ENCODE results near the gene SYF2. TPM values are rescaled to one million over a fixed set of nuclear protein-coding genes. Genes with fewer than 3 reads are reported as not detected.

Gene SYF2
- total RNA-seq, 1 experiment from 2014 or later = 30.2 TPM

DNA sequence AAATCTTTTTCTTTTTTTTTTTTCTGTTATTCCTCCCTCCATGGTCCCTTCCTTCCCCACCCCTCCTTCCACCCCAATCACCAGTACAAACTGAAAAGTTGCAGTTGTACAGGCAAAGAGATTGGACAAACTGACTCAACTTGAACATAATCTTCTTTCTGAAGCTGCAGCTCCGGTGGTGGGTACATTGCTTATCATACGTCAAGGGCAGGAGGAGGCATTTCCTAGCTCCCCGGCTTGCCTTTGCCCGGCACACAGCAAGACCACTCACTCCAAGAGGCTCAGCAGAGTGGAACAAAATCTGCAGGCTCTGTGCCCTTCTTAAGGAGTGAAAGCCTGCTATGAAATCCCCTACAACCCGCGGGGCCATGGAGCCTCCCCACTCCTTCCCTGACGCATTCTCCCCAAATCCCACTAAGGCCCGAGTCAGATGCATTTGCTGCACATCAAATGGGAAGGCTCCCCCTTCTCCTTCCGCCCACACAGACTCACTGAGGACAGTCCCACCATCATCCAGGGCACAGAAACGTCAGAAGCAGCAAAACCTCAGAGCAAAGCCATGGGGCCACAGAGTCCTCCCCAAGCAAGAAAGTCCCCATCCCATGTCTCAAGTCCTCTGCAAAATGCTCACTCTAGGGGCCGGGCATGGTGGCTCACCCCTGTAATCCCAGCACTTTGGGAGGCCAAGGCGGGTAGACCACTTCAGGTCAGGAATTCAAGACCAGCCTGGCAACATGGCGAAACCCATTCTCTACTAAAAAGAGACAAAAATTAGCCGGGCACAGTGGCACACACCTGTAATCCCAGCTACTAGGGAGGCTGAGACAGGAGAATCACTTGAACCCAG lies 45.9 kb downstream of the SYF2 start:
- no peak for DNase-seq (ENCODE audit: low spot score)
- TF ChIP-seq EZH2 (IDR thresholded peaks at IDR 0.05; ENCODE audit: borderline replicate concordance, low read depth, low read length, poor library complexity, severe bottlenecking) (no peak), CTCF (conservative IDR thresholded peaks at IDR 0.05; ENCODE audit: low read depth, low read length) (no peak)
- Histone ChIP-seq H3K36me3 (ENCODE audit: insufficient read depth, low read length, poor library complexity, severe bottlenecking) (no peaks in the 10 kb centered on the region), H3K4me3 (ENCODE audit: low read depth, low read length, poor library complexity, severe bottlenecking) (no peak overlapping the region), H3K27ac (ENCODE audit: low read depth, low read length, poor library complexity, severe bottlenecking) (no peak overlapping the region), H3K9me3 (ENCODE audit: low read depth, low read length, poor library complexity, severe bottlenecking) (no peaks in the 10 kb centered on the region), H3K4me1 (ENCODE audit: insufficient read depth, low read length, poor library complexity, severe bottlenecking) (no peaks in the 10 kb centered on the region), H3K27me3 (replicated peaks; ENCODE audit: insufficient read depth, low read depth, low read length, poor library complexity) (no peaks in the 10 kb centered on the region)
- POLR2A ChIA-PET (ENCODE audit: low non-redundant PET) = no interaction called here
- CTCF ChIA-PET = no interaction called here
- intact Hi-C loops (cut with micrococcal nuclease; ENCODE audit: unreplicated experiment) = no loop called here
- BruUV-seq (replicated peaks) = no TSS peak

DNA sequence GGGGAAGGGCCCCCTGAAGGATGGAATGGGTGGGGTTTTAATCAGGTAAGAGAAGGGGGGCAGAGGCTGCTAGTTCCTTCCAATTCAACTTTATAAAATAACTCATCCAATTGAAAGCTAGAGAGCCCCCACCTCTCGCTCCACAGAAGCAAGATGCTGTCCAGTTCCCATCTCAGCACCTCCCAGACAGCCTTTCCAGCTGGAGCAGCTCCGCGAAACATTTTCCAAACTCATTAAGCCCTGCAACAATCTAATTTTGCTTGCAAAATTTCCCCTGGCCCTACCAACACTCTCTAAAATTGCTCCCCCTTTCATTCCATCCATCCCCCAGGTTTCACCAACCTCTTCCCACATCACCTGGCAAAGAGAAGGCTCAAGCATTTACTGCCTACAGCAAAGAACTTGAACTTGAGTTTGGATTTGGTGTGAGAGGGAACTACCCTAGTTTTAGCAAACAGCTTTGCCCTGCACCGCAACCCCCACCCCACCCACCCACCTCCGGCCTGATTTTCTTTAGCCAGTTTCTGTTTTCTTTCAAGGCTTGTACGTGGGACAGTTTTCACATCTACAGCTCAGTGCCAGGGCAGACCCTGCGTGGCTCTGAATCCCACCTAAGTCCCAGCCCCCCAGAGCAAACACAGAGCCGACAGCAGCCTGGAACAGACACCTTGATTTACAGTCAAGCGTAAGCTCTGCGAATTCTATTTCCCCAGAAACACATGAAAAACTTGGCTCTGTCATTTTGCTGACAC lies 46.7 kb downstream of the SYF2 start:
- H3K27me3 ChIP-seq (replicated peaks; ENCODE audit: insufficient read depth, low read depth, low read length, poor library complexity) = no peaks in the 10 kb centered on the region
- BruUV-seq (replicated peaks) = no TSS peak
- H3K4me3 ChIP-seq (ENCODE audit: low read depth, low read length, poor library complexity, severe bottlenecking) = no peak overlapping the region
- ChIA-PET POLR2A (ENCODE audit: low non-redundant PET) (no interaction called here), CTCF (no interaction called here)
- DNase-seq (ENCODE audit: low spot score) = no peak
- TF ChIP-seq EZH2 (IDR thresholded peaks at IDR 0.05; ENCODE audit: borderline replicate concordance, low read depth, low read length, poor library complexity, severe bottlenecking) (no peak), CTCF (conservative IDR thresholded peaks at IDR 0.05; ENCODE audit: low read depth, low read length) (no peak)
- no peaks in the 10 kb centered on the region for H3K9me3 ChIP-seq (ENCODE audit: low read depth, low read length, poor library complexity, severe bottlenecking)
- intact Hi-C loops (cut with micrococcal nuclease; ENCODE audit: unreplicated experiment) = no loop called here
- H3K4me1 ChIP-seq (ENCODE audit: insufficient read depth, low read length, poor library complexity, severe bottlenecking) = no peaks in the 10 kb centered on the region
- no peak overlapping the region for H3K27ac ChIP-seq (ENCODE audit: low read depth, low read length, poor library complexity, severe bottlenecking)
- H3K36me3 ChIP-seq (ENCODE audit: insufficient read depth, low read length, poor library complexity, severe bottlenecking) = no peaks in the 10 kb centered on the region

- no peak for DNase-seq (ENCODE audit: low spot score)
- no peak overlapping the region for H3K4me3 ChIP-seq (ENCODE audit: low read depth, low read length, poor library complexity, severe bottlenecking)
- no peaks in the 10 kb centered on the region for H3K9me3 ChIP-seq (ENCODE audit: low read depth, low read length, poor library complexity, severe bottlenecking)
- intact Hi-C loops (cut with micrococcal nuclease; ENCODE audit: unreplicated experiment) = no loop called here
- TF ChIP-seq EZH2 (IDR thresholded peaks at IDR 0.05; ENCODE audit: borderline replicate concordance, low read depth, low read length, poor library complexity, severe bottlenecking) (no peak), CTCF (conservative IDR thresholded peaks at IDR 0.05; ENCODE audit: low read depth, low read length) (no peak)
- no peaks in the 10 kb centered on the region for H3K27me3 ChIP-seq (replicated peaks; ENCODE audit: insufficient read depth, low read depth, low read length, poor library complexity)
- no TSS peak for BruUV-seq (replicated peaks)
- CTCF ChIA-PET = interaction anchor here (0.7 kb wide), 1 partner anchor 348 kb away, joined by 5 read pairs; no protein-coding TSS in a partner anchor
- H3K4me1 ChIP-seq (ENCODE audit: insufficient read depth, low read length, poor library complexity, severe bottlenecking) = no peaks in the 10 kb centered on the region
- H3K27ac ChIP-seq (ENCODE audit: low read depth, low read length, poor library complexity, severe bottlenecking) = no peak overlapping the region
- POLR2A ChIA-PET (ENCODE audit: low non-redundant PET) = no interaction called here
- H3K36me3 ChIP-seq (ENCODE audit: insufficient read depth, low read length, poor library complexity, severe bottlenecking) = no peaks in the 10 kb centered on the region
Measured at GRCh38 chr1:25184001-25184762, 48.1 kb downstream of the SYF2 start.

All from A673 (cell line).